BJ (cell line): ENCODE results near the gene STK17A. TPM values are rescaled to one million over a fixed set of nuclear protein-coding genes. Genes with fewer than 3 reads are reported as not detected.
"Not testable (repeated sequence)": the region's sequence is repeated elsewhere in the genome, so short reads cannot be mapped to it uniquely, and the experiment has no call there.

ENCODE experiments used
- CTCF ChIA-PET: fragments of 350-600 bp; formaldehyde crosslinking; extraction: SDS; loops from one replicate; lab custom pipeline; 2021; ENCODE audit warnings: antibody characterized with exemption, inconsistent platforms; lab: Yijun Ruan, JAX
- POLR2A ChIA-PET: fragments of 300-600 bp; sonication (Branson Sonifier 250); formaldehyde crosslinking; extraction: SDS; loops from one replicate; lab custom pipeline; 2021; ENCODE audit warnings: antibody characterized with exemption; lab: Charles Lee
- DNase-seq: peaks from one replicate; pipeline ENCODE4 v3.0.0-alpha.2; 2011; ENCODE audit warnings: low read depth
- H3K27me3 ChIP-seq: 2 replicates; pipeline ENCODE4 v1.6.0; 2011; ENCODE audit warnings: low read length; ENCODE audit not compliant: control insufficient read depth, insufficient read depth
- H3K36me3 ChIP-seq: 2 replicates; pipeline ENCODE4 v1.5.1; 2011; ENCODE audit warnings: low read length; ENCODE audit not compliant: control insufficient read depth, insufficient read depth
- H3K4me3 ChIP-seq: 2 replicates; pipeline ENCODE4 v1.5.1; 2011; ENCODE audit warnings: low read depth, mild to moderate bottlenecking, control low read depth, low read length
- polyA plus RNA-seq: library from polyadenylated mRNA; depleted of rRNA; stranded (reverse); fragments of >200 nt; gene quantifications from 2 replicates; pipeline ENCODE4 v1.2.3, GENCODE V29; 2011
- TF ChIP-seq, protein P1 (sequence below): IDR thresholded peaks from 2 replicates; pipeline ENCODE4 v1.5.1; 2011; ENCODE audit warnings: low read depth, mild to moderate bottlenecking, control low read depth, inconsistent platforms, low read length, moderate library complexity; ENCODE audit not compliant: insufficient read depth

The STK17A gene
- polyA plus RNA-seq, 1 experiment, result 12.3 TPM

DNA sequence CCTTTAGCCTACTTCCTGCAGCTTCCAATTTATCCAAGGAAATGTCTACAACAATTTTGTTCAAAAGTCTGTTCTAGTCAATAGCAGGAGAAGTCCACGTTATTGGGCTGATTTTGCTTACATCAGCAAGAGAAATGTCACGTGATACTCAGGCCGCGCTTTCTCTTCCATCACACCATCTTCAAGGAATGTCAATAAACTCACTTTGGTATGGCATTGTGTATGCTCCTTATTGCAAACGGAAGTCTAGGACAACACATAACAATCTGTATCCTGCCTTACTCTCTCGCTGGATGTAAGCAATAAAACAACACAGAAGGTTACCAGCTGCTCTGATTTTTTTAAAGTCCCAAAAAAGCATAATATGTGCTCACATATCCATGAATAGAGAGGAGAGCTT is 17.1 kb upstream of the STK17A start:
- peak; percentile 70 for DNase-seq
- Histone ChIP-seq H3K36me3 (no peaks in the 10 kb centered on the region), H3K4me3 (no peak overlapping the region), H3K27me3 (no peaks in the 10 kb centered on the region)
- TF ChIP-seq, protein P1, sequence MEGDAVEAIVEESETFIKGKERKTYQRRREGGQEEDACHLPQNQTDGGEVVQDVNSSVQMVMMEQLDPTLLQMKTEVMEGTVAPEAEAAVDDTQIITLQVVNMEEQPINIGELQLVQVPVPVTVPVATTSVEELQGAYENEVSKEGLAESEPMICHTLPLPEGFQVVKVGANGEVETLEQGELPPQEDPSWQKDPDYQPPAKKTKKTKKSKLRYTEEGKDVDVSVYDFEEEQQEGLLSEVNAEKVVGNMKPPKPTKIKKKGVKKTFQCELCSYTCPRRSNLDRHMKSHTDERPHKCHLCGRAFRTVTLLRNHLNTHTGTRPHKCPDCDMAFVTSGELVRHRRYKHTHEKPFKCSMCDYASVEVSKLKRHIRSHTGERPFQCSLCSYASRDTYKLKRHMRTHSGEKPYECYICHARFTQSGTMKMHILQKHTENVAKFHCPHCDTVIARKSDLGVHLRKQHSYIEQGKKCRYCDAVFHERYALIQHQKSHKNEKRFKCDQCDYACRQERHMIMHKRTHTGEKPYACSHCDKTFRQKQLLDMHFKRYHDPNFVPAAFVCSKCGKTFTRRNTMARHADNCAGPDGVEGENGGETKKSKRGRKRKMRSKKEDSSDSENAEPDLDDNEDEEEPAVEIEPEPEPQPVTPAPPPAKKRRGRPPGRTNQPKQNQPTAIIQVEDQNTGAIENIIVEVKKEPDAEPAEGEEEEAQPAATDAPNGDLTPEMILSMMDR, result no peak
- POLR2A ChIA-PET, result no interaction called here
- CTCF ChIA-PET, result interaction anchor here (0.7 to 5.0 kb wide), 5 partner anchors 16 to 59 kb away, joined by 3 to 38 read pairs (median 3); partner anchors contain the start of gene STK17A

DNA sequence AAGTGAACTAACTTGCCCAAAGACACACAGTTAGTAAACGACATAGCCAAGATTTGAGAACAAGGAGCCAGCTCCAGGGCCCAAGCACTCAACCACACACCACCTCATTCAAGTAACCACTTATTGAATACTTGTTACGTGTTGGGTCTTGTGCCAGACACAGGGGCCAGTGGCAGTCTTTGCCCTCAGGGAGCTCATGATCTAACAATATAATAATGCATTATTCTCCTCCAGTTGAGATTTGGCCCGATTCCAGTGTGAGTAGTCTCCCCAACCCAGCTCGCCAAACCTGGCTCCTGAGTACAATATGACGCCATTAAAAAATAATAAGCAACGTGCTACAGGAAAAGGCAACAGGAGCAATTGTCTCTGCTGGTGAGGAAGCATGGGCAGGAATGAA is 14.4 kb upstream of the STK17A start:
- Histone ChIP-seq H3K27me3 (no peaks in the 10 kb centered on the region), H3K4me3 (no peak overlapping the region), H3K36me3 (no peaks in the 10 kb centered on the region)
- ChIA-PET POLR2A (interaction anchor here (0.6 kb wide), 1 partner anchor 554 kb away, joined by 5 read pairs; no protein-coding TSS in a partner anchor), CTCF (interaction anchor here (1.2 to 5.0 kb wide), 5 partner anchors 13 to 460 kb away, joined by 3 to 38 read pairs (median 3); partner anchors contain the start of gene STK17A)
- TF ChIP-seq, protein P1, result no peak
- DNase-seq, result no peak

DNA sequence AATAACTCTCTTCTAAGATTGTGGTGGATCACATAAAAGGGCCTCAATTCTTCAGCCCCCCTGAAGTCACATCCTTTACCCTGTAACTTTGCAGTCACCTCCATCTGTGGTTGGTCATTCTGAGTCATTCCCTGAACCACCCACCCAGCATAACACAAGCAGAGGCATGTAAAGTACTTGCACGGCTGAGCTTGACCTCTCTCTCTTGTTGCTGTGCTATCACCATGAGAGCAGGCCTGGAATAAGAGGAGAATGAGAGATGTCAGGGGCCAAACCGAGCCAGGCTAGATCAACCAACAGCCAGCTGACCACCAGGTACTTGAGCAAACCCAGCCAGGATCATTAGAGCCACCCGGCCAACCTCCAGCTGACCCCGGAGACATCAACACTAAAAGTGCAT is 13.5 kb upstream of the STK17A start:
- POLR2A ChIA-PET, result interaction anchor here (0.6 kb wide), 1 partner anchor 553 kb away, joined by 5 read pairs; no protein-coding TSS in a partner anchor
- CTCF ChIA-PET, result interaction anchor here (1.2 to 5.0 kb wide), 6 partner anchors 13 to 461 kb away, joined by 3 to 38 read pairs (median 3); partner anchors contain the start of gene STK17A
- H3K27me3 ChIP-seq, result no peaks in the 10 kb centered on the region
- no peak overlapping the region for H3K4me3 ChIP-seq
- DNase-seq, result peak; percentile 71
- TF ChIP-seq, protein P1, result no peak
- no peaks in the 10 kb centered on the region for H3K36me3 ChIP-seq

DNA sequence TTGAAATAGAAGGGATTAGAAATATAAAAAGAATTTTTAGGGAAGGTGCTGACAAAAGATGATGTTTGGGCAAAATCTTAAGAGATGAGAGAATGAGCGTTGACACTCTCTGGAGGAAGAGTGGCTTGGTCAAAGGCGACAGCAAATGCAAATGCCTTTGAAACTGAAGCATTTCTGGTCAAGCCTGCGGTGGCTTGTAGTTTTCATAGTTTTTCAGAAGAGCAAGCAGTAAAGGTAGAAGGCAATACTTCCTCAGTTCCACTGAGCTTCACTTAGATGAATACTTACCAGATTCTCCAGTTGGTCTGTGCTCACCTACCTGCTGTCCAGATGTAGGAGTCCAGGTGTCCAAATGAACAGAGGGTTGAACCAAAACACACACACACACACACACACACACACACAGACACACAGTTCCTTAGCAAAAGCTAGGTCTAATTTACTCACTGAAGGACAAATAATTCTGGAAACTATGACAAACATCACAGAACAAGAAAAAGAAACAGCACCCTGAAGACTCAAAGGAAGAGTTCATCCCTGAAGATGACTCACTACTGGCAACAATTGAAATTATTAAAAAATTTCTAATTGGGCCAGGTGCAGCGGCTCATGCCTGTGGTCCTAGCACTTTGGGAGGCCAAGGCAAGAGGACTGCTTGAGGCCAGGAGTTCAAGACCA is 12.1 kb upstream of the STK17A start:
- CTCF ChIA-PET, result interaction anchor here (1.0 to 4.4 kb wide), 4 partner anchors 11 to 267 kb away, joined by 3 to 55 read pairs (median 4); partner anchors contain the start of gene STK17A
- Histone ChIP-seq H3K27me3 (no peaks in the 10 kb centered on the region), H3K36me3 (no peaks in the 10 kb centered on the region), H3K4me3 (no peak overlapping the region)
- TF ChIP-seq, protein P1, result no peak
- POLR2A ChIA-PET, result interaction anchor here (0.6 kb wide), 1 partner anchor 149 kb away, joined by 3 read pairs; no protein-coding TSS in a partner anchor
- no peak for DNase-seq

GRCh38 chr7:43572516-43573049 is 10.3 kb upstream of the STK17A start:
- TF ChIP-seq, protein P1, result no peak
- H3K4me3 ChIP-seq, result no peak overlapping the region
- H3K36me3 ChIP-seq, result no peaks in the 10 kb centered on the region
- ChIA-PET POLR2A (interaction anchor here (1.0 kb wide), 1 partner anchor 10 kb away, joined by 7 read pairs; the partner anchor contains the start of gene STK17A), CTCF (interaction anchor here (0.6 to 4.4 kb wide), 6 partner anchors 10 to 133 kb away, joined by 3 to 55 read pairs (median 3); partner anchors contain the start of gene STK17A)
- DNase-seq, result peak; percentile 99
- H3K27me3 ChIP-seq, result no peaks in the 10 kb centered on the region

DNA sequence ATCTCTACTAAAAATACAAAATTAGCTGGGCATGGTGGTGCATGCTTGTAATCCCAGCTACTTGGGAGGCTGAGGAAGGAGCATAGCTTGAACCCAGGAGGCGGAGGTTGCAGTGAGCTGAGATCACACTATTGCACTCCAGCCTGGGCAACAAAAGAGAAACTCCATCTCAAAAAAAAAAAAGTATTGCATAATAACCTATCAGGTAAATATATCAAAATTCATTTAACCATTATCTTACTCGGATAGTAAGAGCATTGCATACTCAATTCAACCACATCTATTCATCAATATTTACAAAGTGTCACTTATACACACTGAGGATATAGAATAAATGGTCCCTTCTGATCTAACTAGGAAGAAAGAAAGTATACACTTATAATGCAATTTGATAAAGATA is 9.1 kb upstream of the STK17A start:
- CTCF ChIA-PET, result interaction anchor here (0.9 to 4.4 kb wide), 5 partner anchors 8 to 147 kb away, joined by 3 to 55 read pairs (median 3); partner anchors contain the start of gene STK17A
- H3K4me3 ChIP-seq, H3K36me3 ChIP-seq, DNase-seq, H3K27me3 ChIP-seq, POLR2A ChIA-PET: not testable (repeated sequence)
